Mesenteric fat pad (tissue), 1 donor: Measurements from ENCODE around the gene MSL2. TPM values are rescaled to one million over a fixed set of nuclear protein-coding genes. Genes with fewer than 3 reads are reported as not detected.
"Not testable (repeated sequence)": the region's sequence is repeated elsewhere in the genome, so short reads cannot be mapped to it uniquely, and the experiment has no call there.

ENCODE experiments used
- DNase-seq: peaks from one replicate; pipeline ENCODE4 v3.0.0-alpha.2; 2020; ENCODE audit warnings: low spot score
- long read RNA-seq: library from polyadenylated mRNA; unstranded; transcript quantifications from one replicate; pipeline ENCODE4 v2.0.0, GENCODE V29; 2020
- total RNA-seq: library from RNA; stranded (reverse); fragmentation: NEBNext Ultra II Directional; extraction: Animal tissue kit (Norgen Biotek cat#: 25700); gene quantifications from one replicate; pipeline ENCODE4 v1.2.1, GENCODE V29; 2021
- donor health status: DM: yes; HTN: yes; CAD: no.

MSL2 gene
- total RNA-seq, result 20.6 TPM
- long read RNA-seq, partial matches to known transcripts, result 0 of 7 reads
- long read RNA-seq, other reads (novel, unspliced or antisense), result 7 of 7 reads

DNA sequence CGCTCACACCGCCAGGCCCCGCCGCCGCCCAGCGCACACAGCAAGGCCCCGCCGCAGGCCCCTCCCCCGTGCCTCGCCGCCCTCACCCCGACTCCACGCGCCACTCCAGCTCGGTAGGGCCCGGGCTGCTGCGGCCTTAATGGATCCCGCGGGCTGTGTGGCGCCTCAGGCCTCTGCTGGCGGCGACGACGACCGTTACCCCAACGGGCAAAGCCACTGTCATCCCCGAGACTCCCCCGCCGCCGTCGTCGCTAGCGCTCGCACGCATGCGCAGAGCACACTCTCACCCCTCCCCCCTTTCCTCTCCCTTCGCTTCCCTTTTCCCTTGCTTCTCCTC lies at the start of gene MSL2:
Gene MSL2, minus strand, starts transcription at position 272 of the 337 bp plus-strand sequence. CDS start 1,222 bp downstream, outside the sequence.
- DNase-seq, result no peak

DNA sequence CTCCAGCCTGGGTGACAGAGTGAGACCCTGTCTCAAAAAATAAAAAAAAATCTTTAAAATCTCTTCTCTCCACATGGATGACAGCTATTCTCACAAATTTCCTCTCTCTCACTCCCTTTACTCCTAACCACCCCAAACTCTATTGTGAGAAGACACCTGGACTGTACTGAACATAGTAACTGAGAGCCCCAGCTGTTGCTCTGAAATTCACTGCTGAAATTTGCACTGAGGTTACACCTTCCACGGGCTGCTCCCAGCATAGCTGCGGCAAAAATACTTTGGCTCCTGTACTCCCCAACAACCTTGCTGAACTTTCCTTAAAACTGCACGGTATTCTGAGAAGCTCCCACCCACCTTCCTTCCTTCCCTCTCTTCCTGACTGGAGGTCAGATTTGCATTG lies 49.6 kb upstream of the MSL2 start:
- DNase-seq, result no peak

DNA sequence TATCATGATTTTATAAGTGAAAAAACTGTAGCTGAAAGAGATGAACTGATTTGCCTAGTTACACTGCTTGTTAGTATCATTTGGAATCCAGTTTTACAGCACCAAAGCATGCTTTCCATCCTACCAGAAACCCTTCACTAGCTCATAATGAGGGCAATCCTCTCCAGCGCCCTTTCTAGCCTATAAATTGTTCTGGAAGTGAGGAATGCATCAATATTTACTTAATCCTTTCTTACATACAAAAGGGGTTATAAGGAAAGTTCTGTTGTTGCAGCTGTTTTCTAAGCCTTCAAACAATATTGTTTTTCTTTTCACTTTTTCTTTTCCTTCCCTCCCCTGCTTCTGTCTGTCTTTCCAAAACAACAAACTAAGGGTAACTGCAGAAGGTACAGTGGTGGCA lies 43.0 kb upstream of the MSL2 start:
- no peak for DNase-seq

DNA sequence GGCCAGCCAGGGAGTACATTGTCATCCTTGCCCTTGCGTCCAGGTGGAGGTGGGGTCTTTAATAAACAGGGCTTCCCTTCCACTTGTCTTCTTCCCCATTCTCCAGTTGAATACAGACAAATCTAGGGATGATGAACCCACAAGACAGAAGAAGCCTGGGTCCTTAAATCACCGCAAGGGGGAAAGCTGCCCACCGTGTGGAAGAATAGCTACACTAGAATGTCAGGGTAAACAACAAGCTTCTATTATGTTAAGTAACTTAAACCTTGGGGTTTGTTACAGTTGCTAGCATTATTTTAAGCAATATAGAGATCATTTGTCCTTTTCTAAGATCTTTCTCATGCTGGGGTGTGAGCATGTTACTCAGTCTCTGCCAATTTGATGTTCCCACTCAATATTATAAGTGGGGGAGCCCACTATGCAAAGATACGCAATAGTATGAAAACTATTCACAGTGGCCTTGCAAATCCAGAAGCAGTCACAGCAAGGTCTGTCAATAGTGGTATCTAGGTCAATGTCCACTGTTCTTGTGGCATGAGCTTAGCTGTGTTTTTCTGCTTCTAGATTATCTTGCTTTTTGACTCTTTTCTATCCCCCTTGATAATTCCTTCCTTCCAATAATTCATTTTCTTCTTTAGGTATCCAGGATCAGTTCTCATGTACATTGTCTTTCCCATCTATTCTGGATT lies 42.0 kb upstream of the MSL2 start:
- DNase-seq, result no peak

DNA sequence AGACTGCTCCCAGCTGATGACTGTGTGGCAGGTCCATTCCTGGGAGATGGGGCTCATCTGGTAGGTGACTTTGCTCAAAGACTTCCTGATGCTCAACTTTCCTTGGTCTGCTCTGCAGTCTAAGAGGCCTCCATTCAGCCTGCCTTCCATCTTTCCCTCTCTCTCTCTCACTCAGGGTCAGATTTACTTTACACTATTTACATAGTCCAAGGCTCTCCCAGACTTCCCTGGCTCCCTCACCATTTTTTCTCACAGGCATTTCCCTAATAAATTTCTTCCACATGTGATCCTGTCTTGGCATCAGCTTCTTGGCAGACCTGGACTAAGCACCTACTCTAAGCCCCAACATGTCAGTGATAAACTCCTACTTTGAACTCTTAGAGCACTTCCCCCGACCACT lies 41.0 kb upstream of the MSL2 start:
- no peak for DNase-seq

GRCh38 chr3:136236109-136236508 lies 40.0 kb upstream of the MSL2 start:
- DNase-seq, result no peak

DNA sequence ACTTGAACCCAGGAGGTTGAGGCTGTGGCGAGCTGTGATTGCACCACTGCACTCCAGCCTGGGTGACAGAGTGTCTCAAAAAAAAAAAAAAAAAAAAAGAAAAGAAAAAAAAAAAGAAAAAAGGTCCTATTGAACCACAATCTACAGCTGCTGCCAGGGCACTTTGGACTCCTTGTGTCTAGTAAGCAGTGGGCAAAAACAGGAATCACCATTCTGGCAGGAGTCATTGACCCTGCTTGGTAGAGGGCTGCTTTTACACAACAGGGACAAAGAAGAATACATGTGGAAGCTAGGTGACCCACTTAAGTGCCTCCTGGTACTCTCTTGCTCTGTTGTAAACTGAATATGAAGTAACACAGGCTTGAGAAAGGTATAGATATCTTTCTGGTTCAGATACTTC lies 39.4 kb upstream of the MSL2 start:
- DNase-seq, result no peak

GRCh38 chr3:136232413-136232812 lies 36.3 kb upstream of the MSL2 start:
- DNase-seq, result no peak

DNA sequence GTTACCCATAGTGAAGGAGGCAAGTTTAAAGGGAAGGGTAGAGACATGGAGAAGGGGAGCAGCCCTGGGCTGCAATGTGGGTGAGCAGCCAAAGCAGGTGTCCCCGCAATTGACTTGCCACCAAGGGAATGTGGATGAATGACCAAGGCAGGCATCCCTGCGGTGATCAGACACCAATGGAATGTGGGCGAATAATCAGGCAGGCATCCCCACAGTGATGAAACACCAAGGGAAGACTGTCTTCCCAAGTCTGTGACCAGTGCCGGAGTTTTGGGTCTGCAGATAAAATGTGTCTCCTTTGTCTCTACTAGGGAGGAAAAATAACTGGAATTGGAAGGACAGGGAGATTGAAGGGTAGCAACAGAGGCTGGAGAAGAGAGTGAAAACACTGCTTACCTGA lies 26.6 kb upstream of the MSL2 start:
- DNase-seq, result not testable (repeated sequence)

DNA sequence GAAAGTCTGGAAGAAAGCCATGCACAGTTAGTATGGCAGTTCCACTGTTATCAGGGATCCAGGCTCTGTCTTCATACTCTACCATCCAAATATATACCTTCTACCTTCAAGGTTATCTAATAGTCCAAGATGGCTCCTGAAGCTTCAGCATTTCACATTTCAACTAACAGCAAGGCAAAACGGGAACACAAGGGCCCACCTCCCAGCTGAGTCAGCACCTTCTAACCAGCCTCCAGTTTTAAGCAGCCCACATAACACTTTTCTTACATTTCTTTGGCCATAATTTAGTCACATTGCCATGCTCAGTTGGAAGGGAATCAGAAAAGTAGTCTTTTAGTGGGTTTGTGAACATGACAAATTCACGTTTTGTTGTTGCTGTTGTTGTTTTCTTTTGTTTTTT lies 15.4 kb upstream of the MSL2 start:
- no peak for DNase-seq

DNA sequence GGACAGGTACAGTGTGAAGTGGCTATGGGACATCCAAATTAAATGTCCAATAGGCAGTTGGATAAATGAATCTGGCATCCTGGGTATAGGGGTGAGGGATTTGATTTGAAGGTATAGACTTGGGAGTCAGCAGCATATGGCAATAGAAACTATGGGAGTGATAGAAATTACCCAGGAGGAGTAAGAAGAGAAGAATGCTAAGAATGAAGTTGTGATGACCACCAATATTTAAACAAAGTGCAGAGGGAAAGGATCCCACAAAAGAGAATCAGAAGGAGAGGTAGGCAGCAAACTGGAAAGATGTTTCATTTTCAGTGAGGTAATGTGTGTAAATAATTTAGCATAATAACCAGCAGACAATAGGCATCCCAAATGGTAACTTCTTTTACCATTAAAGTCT lies 13.8 kb upstream of the MSL2 start:
- DNase-seq, result no peak

- DNase-seq, result no peak
Observed at GRCh38 chr3:136207489-136208115, 11.5 kb upstream of the MSL2 start.

DNA sequence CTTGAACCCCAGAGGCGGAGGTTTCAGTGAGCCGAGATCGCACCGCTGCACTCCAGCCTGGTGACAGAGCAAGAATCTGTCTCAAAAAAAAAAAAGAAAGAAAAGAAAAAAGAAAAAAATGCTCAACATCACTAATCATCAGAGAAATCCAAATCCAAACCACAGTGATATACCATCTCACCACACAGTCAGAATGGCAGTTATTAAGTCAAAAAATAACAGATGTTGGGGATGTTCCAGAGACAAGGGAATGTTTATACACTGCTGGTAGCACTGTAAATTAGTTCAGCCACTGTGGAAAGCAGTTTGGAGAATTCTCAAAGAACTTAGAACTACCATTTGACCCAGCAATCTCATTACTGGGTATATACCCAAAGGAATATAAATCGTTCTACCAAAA lies 3.1 kb upstream of the MSL2 start:
- not testable (repeated sequence) for DNase-seq

DNA sequence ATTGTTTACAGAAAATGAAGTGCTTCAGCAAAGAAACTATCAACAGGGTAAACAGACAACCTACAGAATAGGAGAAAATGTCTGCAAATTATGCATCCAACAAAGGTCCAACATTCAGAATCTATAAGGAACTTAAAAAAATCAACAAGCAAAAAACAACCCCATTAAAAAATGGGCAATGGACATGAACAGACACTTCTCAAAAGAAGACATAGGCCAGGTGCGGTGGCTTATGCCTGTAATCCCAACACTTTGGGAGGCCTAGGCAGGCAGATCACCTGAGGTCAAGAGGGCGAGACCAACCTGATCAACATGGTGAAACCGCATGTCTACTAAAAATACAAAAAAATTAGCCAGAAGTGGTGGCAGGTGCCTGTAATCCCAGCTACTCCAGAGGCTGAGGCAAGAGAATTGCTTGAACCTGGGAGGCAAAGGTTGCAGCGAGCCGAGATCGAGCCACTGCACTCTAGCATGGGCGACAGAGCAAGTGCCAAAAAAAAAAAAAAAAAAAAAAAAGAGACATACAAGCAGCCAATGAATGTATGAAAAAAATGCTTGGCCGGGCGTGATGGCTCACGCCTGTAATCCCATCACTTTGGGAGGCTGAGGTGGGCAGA lies 2.4 kb upstream of the MSL2 start:
- DNase-seq, result not testable (repeated sequence)

- DNase-seq, result no peak
Observed at GRCh38 chr3:136197159-136197793, 1.1 kb upstream of the MSL2 start.

- peak; percentile 99 for DNase-seq
Observed at GRCh38 chr3:136196401-136197158, 445 bp upstream of the MSL2 start.

DNA sequence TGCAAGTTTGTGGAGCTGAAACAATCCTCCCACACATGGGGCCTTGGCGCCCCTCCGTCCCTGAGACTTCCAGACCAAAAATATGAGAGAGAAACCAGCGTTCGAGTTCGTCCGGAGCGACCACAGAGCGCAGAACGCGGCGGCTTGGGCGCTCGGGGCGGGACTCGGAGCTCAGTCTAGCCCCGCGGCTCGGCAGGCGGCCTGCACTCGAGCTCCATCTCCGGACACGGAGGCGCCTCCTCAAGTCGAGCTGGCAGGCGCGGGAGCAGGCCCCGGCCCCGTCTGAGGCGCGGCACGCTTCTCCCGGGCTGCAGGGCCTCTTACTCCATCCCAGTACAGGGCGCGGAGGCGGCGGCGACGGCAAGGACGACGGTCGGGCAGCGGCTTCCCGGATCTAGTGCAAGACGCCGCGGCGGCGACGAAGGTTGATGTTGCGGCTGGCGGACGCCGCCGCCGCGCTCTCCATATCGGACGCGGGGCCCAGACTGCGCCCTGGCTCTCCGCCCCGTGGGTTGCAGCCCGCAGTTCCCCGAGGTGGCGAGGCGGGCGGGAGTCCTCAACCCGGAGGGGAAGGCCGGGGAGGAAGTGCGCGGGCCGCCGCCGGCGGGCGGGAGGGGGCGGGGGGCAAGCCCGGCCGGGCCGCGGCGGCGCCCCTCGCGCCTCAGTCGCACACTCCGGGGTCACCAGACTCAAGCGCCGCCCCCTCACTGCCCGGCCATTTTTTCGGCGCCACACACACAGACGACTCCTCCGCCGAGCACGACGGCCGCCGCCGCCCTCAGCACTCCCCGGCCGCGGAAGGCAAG lies 674 bp downstream of the MSL2 start:
- DNase-seq, result peak; percentile 93

DNA sequence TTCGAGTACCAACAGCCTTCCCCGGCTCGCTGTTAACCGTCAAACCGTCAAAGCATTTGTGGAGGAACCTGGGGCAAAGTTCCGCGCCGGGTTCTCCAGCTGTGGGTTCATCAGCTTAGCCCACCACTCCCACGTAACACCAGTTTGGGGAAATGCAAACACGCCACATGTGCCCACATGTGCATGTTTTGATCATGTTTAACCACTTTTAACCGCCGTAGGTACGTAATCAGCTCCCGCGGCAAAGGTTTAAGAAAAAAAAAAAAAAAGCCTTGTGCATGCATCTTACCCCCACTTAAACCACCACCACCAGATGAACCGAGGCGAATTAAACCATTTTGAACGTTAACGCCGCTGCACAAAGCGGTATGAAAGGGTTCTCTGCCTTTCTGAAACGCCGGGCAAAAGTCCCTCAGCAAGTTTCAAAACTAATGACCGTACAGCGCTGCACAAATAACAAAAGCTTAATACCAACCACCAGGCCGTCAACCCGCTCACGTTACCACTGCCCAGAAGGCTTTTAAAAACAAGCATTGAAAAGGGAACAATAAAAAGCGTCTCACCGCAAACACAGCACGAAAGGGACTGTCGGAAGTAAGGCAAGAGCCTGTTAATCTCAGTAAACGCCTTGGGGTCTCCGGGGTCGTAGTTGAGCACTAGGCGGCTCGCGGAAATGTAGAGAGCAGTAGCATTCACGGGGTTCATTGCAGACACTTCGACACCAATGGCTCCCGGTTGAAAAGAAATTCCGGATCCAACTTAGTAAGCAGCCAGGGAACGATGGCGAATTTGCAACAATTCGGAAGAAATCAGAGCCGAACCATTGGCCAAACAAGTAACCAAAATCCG lies 1.5 kb downstream of the MSL2 start:
- DNase-seq, result no peak

GRCh38 chr3:136193278-136194054 lies 2.7 kb downstream of the MSL2 start:
- no peak for DNase-seq
